Measurements from ENCODE around the gene COL5A1.

COL5A1 gene

GRCh38 chr9:134637696-134638501 lies 3.7 kb upstream of the COL5A1 start:
- TF ChIP-seq USF1 (IDR thresholded peaks at IDR 0.05): no peak
- TF ChIP-seq TAF1 (IDR thresholded peaks at IDR 0.05; ENCODE audit: low read depth): no peak
- TF ChIP-seq CREB1 (IDR thresholded peaks at IDR 0.05; ENCODE audit: low read depth): no peak
- TF ChIP-seq RAD21 (IDR thresholded peaks at IDR 0.05; ENCODE audit: low read depth): no peak
- TF ChIP-seq NFIC (IDR thresholded peaks at IDR 0.05): no peak
- no peak for TF ChIP-seq YY1 (IDR thresholded peaks at IDR 0.05; ENCODE audit: low read depth)
- no peak for TF ChIP-seq TCF12 (IDR thresholded peaks at IDR 0.05; ENCODE audit: low read depth)

GRCh38 chr9:134638502-134639090 lies 3.0 kb upstream of the COL5A1 start:
- TF ChIP-seq CEBPB (IDR thresholded peaks at IDR 0.05) (no peak), FOXM1 (IDR thresholded peaks at IDR 0.05; ENCODE audit: borderline replicate concordance, low read depth) (no peak), YY1 (IDR thresholded peaks at IDR 0.05; ENCODE audit: low read depth) (no peak), MAX (IDR thresholded peaks at IDR 0.05) (no peak), TEAD4 (IDR thresholded peaks at IDR 0.05) (no peak), REST (IDR thresholded peaks at IDR 0.05; ENCODE audit: low read depth) (no peak), EGR1 (IDR thresholded peaks at IDR 0.05) (no peak), EP300 (IDR thresholded peaks at IDR 0.05; ENCODE audit: borderline replicate concordance) (no peak)

GRCh38 chr9:134639994-134640393 lies 1.6 kb upstream of the COL5A1 start:
- no peak for TF ChIP-seq TEAD4 (IDR thresholded peaks at IDR 0.05)
- no peak for TF ChIP-seq REST (IDR thresholded peaks at IDR 0.05; ENCODE audit: low read depth)
- TF ChIP-seq TCF12 (IDR thresholded peaks at IDR 0.05; ENCODE audit: low read depth): no peak
- no peak for TF ChIP-seq CREB1 (IDR thresholded peaks at IDR 0.05; ENCODE audit: low read depth)
- no peak for TF ChIP-seq ZBTB7A (IDR thresholded peaks at IDR 0.05; ENCODE audit: low read depth)
- no peak for TF ChIP-seq RAD21 (IDR thresholded peaks at IDR 0.05; ENCODE audit: low read depth)
- TF ChIP-seq TAF1 (IDR thresholded peaks at IDR 0.05; ENCODE audit: low read depth): no peak
- TF ChIP-seq FOXM1 (IDR thresholded peaks at IDR 0.05; ENCODE audit: borderline replicate concordance, low read depth): no peak
- TF ChIP-seq EGR1 (IDR thresholded peaks at IDR 0.05): no peak
- TF ChIP-seq YY1 (IDR thresholded peaks at IDR 0.05; ENCODE audit: low read depth): no peak
- TF ChIP-seq MAX (IDR thresholded peaks at IDR 0.05): no peak
- TF ChIP-seq EP300 (IDR thresholded peaks at IDR 0.05; ENCODE audit: borderline replicate concordance): no peak

- TF ChIP-seq EP300 (IDR thresholded peaks at IDR 0.05; ENCODE audit: borderline replicate concordance): no peak
These were observed 964 bp upstream of the COL5A1 start for GRCh38 chr9:134640506-134641172.

- TF ChIP-seq EGR1 (IDR thresholded peaks at IDR 0.05) (no peak), USF1 (IDR thresholded peaks at IDR 0.05) (no peak), RAD21 (IDR thresholded peaks at IDR 0.05; ENCODE audit: low read depth) (no peak), CEBPB (IDR thresholded peaks at IDR 0.05) (no peak), NFIC (IDR thresholded peaks at IDR 0.05) (no peak), MAX (IDR thresholded peaks at IDR 0.05) (no peak), CREB1 (IDR thresholded peaks at IDR 0.05; ENCODE audit: low read depth) (no peak)
These were observed 384 bp downstream of the COL5A1 start for GRCh38 chr9:134641990-134642384.

Measured in Ishikawa (cell line).